HEK293 (cell line): ENCODE measurements around the gene BMS1.

ENCODE experiments used
- CTCF ChIA-PET: fragments of 350-600 bp; formaldehyde crosslinking; extraction: SDS; loops from one replicate; lab custom pipeline; 2021; ENCODE audit warnings: antibody characterized with exemption; lab: Yijun Ruan, JAX
- POLR2A ChIA-PET: fragments of 300-600 bp; formaldehyde crosslinking; extraction: SDS; loops from one replicate; lab custom pipeline; 2020; ENCODE audit warnings: antibody characterized with exemption, inconsistent platforms; lab: Yijun Ruan, JAX
- H3K27ac ChIP-seq: fragments of 200-500 bp; sonication (Bioruptor generic); 2 replicates; pipeline ENCODE4 v1.5.1; 2014; ENCODE audit warnings: low read depth, low read length, control low read depth, inconsistent platforms; ENCODE audit errors: extremely low read depth
- H3K36me3 ChIP-seq, 2 experiments: fragments of 200-500 bp in 1 of 2; sonication (Bioruptor generic) in 1 of 2; 1 replicate in 1 of 2; 2 replicates in 1 of 2; pipeline ENCODE4 v1.5.1; 2014 to 2017; ENCODE audit warnings: inconsistent platforms in 2 of 2, low read length in 2 of 2; ENCODE audit not compliant: control insufficient read depth in 2 of 2, insufficient read depth in 1 of 2
- H3K4me1 ChIP-seq: fragments of 200-500 bp; sonication (Bioruptor generic); 2 replicates; pipeline ENCODE4 v1.5.1; 2014; ENCODE audit warnings: mild to moderate bottlenecking, low read length, inconsistent platforms; ENCODE audit not compliant: control insufficient read depth, insufficient read depth
- H3K4me3 ChIP-seq: 2 replicates; pipeline ENCODE4 v1.5.1; 2011; ENCODE audit warnings: low read depth, mild to moderate bottlenecking, control low read depth, low read length, moderate library complexity
- H3K9me3 ChIP-seq: fragments of 200-500 bp; sonication (Bioruptor generic); 2 replicates; pipeline ENCODE4 v1.5.1; 2014; ENCODE audit warnings: low read depth, low read length, inconsistent platforms; ENCODE audit not compliant: control insufficient read depth, insufficient read depth
- ATF2 ChIP-seq: fragments of 450-650 bp; formaldehyde crosslinking; IDR thresholded peaks from 2 replicates; pipeline ENCODE4 v1.5.1; 2016; ENCODE audit warnings: missing biosample characterization, missing genetic modification characterization, low read depth
- BCL11B ChIP-seq: fragments of 450-650 bp; formaldehyde crosslinking; IDR thresholded peaks from 2 replicates; pipeline ENCODE4 v1.5.1; 2016; ENCODE audit warnings: low read depth, missing biosample characterization, missing genetic modification characterization
- EGR2 ChIP-seq: fragments of 450-650 bp; formaldehyde crosslinking; IDR thresholded peaks from 2 replicates; pipeline ENCODE4 v1.5.1; 2016; ENCODE audit warnings: low read depth, missing biosample characterization, missing genetic modification characterization
- FEZF1 ChIP-seq: fragments of 450-650 bp; formaldehyde crosslinking; IDR thresholded peaks from 2 replicates; pipeline ENCODE4 v1.5.1; 2016; ENCODE audit warnings: missing biosample characterization, missing genetic modification characterization
- GFI1B ChIP-seq: fragments of 450-650 bp; formaldehyde crosslinking; IDR thresholded peaks from 2 replicates; pipeline ENCODE4 v1.5.1; 2016; ENCODE audit warnings: missing biosample characterization, missing genetic modification characterization
- KLF16 ChIP-seq: fragments of 450-650 bp; formaldehyde crosslinking; IDR thresholded peaks from 2 replicates; pipeline ENCODE4 v1.5.1; 2017; ENCODE audit warnings: missing biosample characterization, missing genetic modification characterization
- OVOL3 ChIP-seq: fragments of 450-650 bp; formaldehyde crosslinking; IDR thresholded peaks from 2 replicates; pipeline ENCODE4 v1.5.1; 2016; ENCODE audit warnings: missing biosample characterization, missing genetic modification characterization
- PRDM1 ChIP-seq: fragments of 450-650 bp; formaldehyde crosslinking; IDR thresholded peaks from 2 replicates; pipeline ENCODE4; 2016; ENCODE audit warnings: missing biosample characterization, missing genetic modification characterization
- SCRT2 ChIP-seq: fragments of 450-650 bp; formaldehyde crosslinking; IDR thresholded peaks from 2 replicates; pipeline ENCODE4 v1.5.1; 2016; ENCODE audit warnings: missing biosample characterization, missing genetic modification characterization
- ZBTB8A ChIP-seq: fragments of 450-650 bp; formaldehyde crosslinking; IDR thresholded peaks from 2 replicates; pipeline ENCODE4 v1.5.1; 2016; ENCODE audit warnings: missing biosample characterization, missing genetic modification characterization
- ZEB2 ChIP-seq: fragments of 450-650 bp; formaldehyde crosslinking; IDR thresholded peaks from 2 replicates; pipeline ENCODE4 v1.5.1; 2016; ENCODE audit warnings: missing biosample characterization, missing genetic modification characterization
- ZNF132 ChIP-seq: fragments of 450-650 bp; formaldehyde crosslinking; IDR thresholded peaks from 2 replicates; pipeline ENCODE4 v1.5.1; 2017; ENCODE audit warnings: missing biosample characterization, missing genetic modification characterization, borderline replicate concordance
- ZNF16 ChIP-seq: fragments of 450-650 bp; formaldehyde crosslinking; IDR thresholded peaks from 2 replicates; pipeline ENCODE4 v1.5.1; 2016; ENCODE audit warnings: low read depth, missing biosample characterization, missing genetic modification characterization
- ZNF169 ChIP-seq: fragments of 450-650 bp; formaldehyde crosslinking; IDR thresholded peaks from 2 replicates; pipeline ENCODE4 v1.5.1; 2016; ENCODE audit warnings: missing biosample characterization, missing genetic modification characterization
- ZNF175 ChIP-seq: fragments of 450-650 bp; formaldehyde crosslinking; IDR thresholded peaks from 2 replicates; pipeline ENCODE4 v1.5.1; 2016; ENCODE audit warnings: missing biosample characterization, missing genetic modification characterization
- ZNF184 ChIP-seq: fragments of 450-650 bp; IDR thresholded peaks from 2 replicates; pipeline ENCODE4 v1.5.1; 2018; ENCODE audit warnings: missing biosample characterization, mild to moderate bottlenecking, missing genetic modification characterization
- ZNF19 ChIP-seq: fragments of 450-650 bp; formaldehyde crosslinking; IDR thresholded peaks from 2 replicates; pipeline ENCODE4; 2016; ENCODE audit warnings: missing biosample characterization, missing genetic modification characterization, low read depth
- ZNF239 ChIP-seq: fragments of 450-650 bp; formaldehyde crosslinking; IDR thresholded peaks from 2 replicates; pipeline ENCODE4 v1.5.1; 2016; ENCODE audit warnings: missing biosample characterization, missing genetic modification characterization
- ZNF426 ChIP-seq: fragments of 450-650 bp; formaldehyde crosslinking; IDR thresholded peaks from 2 replicates; pipeline ENCODE4 v1.5.1; 2017; ENCODE audit warnings: missing biosample characterization, missing genetic modification characterization, mild to moderate bottlenecking, inconsistent platforms, moderate library complexity
- ZNF510 ChIP-seq: fragments of 450-650 bp; formaldehyde crosslinking; IDR thresholded peaks from 2 replicates; pipeline ENCODE4 v1.5.1; 2018; ENCODE audit warnings: mild to moderate bottlenecking, missing genetic modification characterization, missing biosample characterization; ENCODE audit not compliant: insufficient replicate concordance
- ZNF530 ChIP-seq: fragments of 450-650 bp; formaldehyde crosslinking; IDR thresholded peaks from 2 replicates; pipeline ENCODE4 v1.5.1; 2016; ENCODE audit warnings: low read depth, missing biosample characterization, missing genetic modification characterization
- ZNF555 ChIP-seq: fragments of 450-650 bp; formaldehyde crosslinking; conservative IDR thresholded peaks from 2 replicates; pipeline ENCODE4 v1.5.1; 2017; ENCODE audit warnings: missing biosample characterization, mild to moderate bottlenecking, missing genetic modification characterization, inconsistent platforms
- ZNF580 ChIP-seq: fragments of 450-650 bp; formaldehyde crosslinking; IDR thresholded peaks from 2 replicates; pipeline ENCODE4 v1.5.1; 2016; ENCODE audit warnings: missing biosample characterization, missing genetic modification characterization
- ZNF585B ChIP-seq: fragments of 450-650 bp; formaldehyde crosslinking; IDR thresholded peaks from 2 replicates; pipeline ENCODE4 v1.5.1; 2016; ENCODE audit warnings: missing biosample characterization, missing genetic modification characterization
- ZNF600 ChIP-seq: fragments of 450-650 bp; formaldehyde crosslinking; IDR thresholded peaks from 2 replicates; pipeline ENCODE4 v1.5.1; 2016; ENCODE audit warnings: missing biosample characterization, missing genetic modification characterization
- ZNF624 ChIP-seq: fragments of 450-650 bp; formaldehyde crosslinking; IDR thresholded peaks from 2 replicates; pipeline ENCODE4 v1.5.1; 2017; ENCODE audit warnings: missing biosample characterization, missing genetic modification characterization
- ZNF626 ChIP-seq: fragments of 450-650 bp; sonication (Bioruptor Pico); formaldehyde crosslinking; IDR thresholded peaks from 2 replicates; pipeline ENCODE4 v1.5.1; 2018; ENCODE audit warnings: missing biosample characterization, missing genetic modification characterization, inconsistent platforms
- ZNF629 ChIP-seq: fragments of 450-650 bp; formaldehyde crosslinking; IDR thresholded peaks from 2 replicates; pipeline ENCODE4 v1.5.1; 2017; ENCODE audit warnings: missing biosample characterization, missing genetic modification characterization
- ZSCAN30 ChIP-seq: fragments of 450-650 bp; IDR thresholded peaks from 2 replicates; pipeline ENCODE4 v1.5.1; 2018; ENCODE audit warnings: missing biosample characterization, mild to moderate bottlenecking, missing genetic modification characterization, moderate library complexity
- TF ChIP-seq, protein P1 (sequence below): fragments of 450-650 bp; formaldehyde crosslinking; IDR thresholded peaks from 2 replicates; pipeline ENCODE4 v1.5.1; 2016; ENCODE audit warnings: missing biosample characterization, missing genetic modification characterization

Gene BMS1

DNA sequence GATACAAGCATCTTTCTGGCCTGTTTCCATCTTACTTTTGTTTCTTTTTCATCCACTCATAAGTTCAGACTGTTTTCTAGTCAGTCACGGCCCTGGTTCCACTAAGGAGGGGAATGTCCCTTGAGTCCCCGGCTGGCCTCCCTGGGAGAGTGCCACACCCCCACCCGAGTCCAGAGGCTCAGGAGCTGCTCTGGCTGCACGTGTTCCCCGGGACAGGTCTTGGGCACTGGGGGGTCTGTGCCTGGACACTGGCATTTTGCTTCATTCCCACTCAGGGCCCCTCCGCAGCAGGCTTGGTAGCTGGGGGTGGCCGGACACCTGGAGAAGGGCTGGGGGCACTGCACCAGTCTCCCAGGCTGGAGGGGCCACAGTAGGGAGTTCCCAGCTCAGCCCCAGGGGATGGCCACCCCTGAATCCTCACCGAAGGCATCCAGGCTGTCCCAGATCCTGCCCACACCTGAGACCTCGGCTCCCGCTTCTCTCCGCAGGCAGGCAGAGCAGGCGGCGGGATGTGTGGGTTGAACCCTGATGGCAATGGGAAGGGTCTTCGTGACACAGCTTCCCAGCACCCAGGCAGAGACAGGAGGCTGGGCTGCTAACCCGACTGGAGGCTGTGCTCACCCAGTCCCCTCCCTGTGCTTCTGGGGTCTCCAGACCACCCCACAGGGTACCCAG is 92.3 kb downstream of the BMS1 start (continued):
- TF ChIP-seq ZNF184 (tag by site-specific recombination) (no peak), ZNF624 (tag by site-specific recombination) (no peak), BCL11B (no peak)

GRCh38 chr10:42875388-42875755 is 92.8 kb downstream of the BMS1 start:
- Histone ChIP-seq H3K4me3 (no peak overlapping the region), H3K9me3 (no peaks in the 10 kb centered on the region), H3K4me1 (no peaks in the 10 kb centered on the region), H3K36me3 (no peaks in the 10 kb centered on the region), H3K27ac (no peak overlapping the region)
- ChIA-PET CTCF (interaction anchor here (0.6 to 0.7 kb wide), 2 partner anchors 140 to 299 kb away, joined by 3 to 4 read pairs; no protein-coding TSS in a partner anchor), POLR2A (no interaction called here)
- no peak for TF ChIP-seq KLF16
- no peak for TF ChIP-seq ZNF555 (tag by site-specific recombination)
- TF ChIP-seq, protein P1, sequence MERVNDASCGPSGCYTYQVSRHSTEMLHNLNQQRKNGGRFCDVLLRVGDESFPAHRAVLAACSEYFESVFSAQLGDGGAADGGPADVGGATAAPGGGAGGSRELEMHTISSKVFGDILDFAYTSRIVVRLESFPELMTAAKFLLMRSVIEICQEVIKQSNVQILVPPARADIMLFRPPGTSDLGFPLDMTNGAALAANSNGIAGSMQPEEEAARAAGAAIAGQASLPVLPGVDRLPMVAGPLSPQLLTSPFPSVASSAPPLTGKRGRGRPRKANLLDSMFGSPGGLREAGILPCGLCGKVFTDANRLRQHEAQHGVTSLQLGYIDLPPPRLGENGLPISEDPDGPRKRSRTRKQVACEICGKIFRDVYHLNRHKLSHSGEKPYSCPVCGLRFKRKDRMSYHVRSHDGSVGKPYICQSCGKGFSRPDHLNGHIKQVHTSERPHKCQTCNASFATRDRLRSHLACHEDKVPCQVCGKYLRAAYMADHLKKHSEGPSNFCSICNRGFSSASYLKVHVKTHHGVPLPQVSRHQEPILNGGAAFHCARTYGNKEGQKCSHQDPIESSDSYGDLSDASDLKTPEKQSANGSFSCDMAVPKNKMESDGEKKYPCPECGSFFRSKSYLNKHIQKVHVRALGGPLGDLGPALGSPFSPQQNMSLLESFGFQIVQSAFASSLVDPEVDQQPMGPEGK (tag by site-specific recombination), result no peak
- TF ChIP-seq ZNF16 (tag by site-specific recombination), result no peak
- TF ChIP-seq ZNF19 (tag by site-specific recombination), result no peak
- no peak for TF ChIP-seq FEZF1 (tag by site-specific recombination)
- TF ChIP-seq ZBTB8A (tag by site-specific recombination), result no peak
- TF ChIP-seq ZNF530, result no peak

DNA sequence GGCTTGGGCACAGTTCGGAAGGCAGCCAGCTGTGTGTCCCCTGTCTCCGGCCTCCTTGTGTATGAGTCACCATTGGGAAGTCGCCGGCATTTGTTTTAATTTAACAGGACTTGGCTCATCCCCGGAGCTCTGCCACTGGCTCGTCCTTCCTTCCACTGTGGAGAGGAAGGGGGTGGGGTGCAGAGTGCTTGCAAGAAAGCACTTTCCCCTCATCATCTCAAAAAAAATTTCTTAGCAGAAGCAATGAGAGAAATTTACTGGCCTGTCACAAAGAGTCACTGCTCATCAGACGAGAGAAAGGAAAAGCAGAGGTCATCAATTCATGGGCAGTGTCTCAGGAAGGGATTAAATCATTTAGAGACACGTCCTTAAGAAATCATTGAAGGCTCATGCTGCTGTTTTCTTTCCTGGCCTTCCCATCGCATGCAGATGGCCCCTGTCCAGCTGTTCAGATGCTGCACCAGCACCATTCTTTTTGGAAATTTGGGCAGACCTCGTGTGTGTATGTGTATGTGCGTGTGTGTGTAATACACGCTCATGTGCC is 93.3 kb downstream of the BMS1 start:
- CTCF ChIA-PET, result interaction anchor here (0.7 kb wide), 1 partner anchor 140 kb away, joined by 4 read pairs; no protein-coding TSS in a partner anchor

More for the DNA sequence above, 93.3 kb downstream of the BMS1 start:
- POLR2A ChIA-PET, result no interaction called here
- no peak overlapping the region for H3K4me3 ChIP-seq
- H3K27ac ChIP-seq, result no peak overlapping the region
- TF ChIP-seq SCRT2 (tag by site-specific recombination), result no peak
- TF ChIP-seq ZNF132, result no peak
- TF ChIP-seq ZSCAN30 (tag by site-specific recombination), result no peak
- no peak for TF ChIP-seq GFI1B
- TF ChIP-seq ZNF169 (tag by site-specific recombination), result no peak
- TF ChIP-seq ZNF510 (tag by site-specific recombination), result no peak
- TF ChIP-seq PRDM1 (tag by site-specific recombination), result no peak
- TF ChIP-seq ZNF175, result no peak
- no peak for TF ChIP-seq EGR2 (tag by site-specific recombination)
- TF ChIP-seq ZNF626 (tag by site-specific recombination), result no peak
- no peak for TF ChIP-seq ZNF585B (tag by site-specific recombination)
- no peak for TF ChIP-seq ZNF629
- TF ChIP-seq OVOL3 (tag by site-specific recombination), result no peak
- TF ChIP-seq ZNF600, result no peak
- TF ChIP-seq, protein P1 (tag by site-specific recombination), result no peak
- no peak for TF ChIP-seq ZNF580 (tag by site-specific recombination)
- no peak for TF ChIP-seq ZNF426
- no peak for TF ChIP-seq ATF2 (tag by site-specific recombination)
- TF ChIP-seq ZNF239 (tag by site-specific recombination), result no peak
- TF ChIP-seq ZEB2 (tag by site-specific recombination), result no peak
- TF ChIP-seq, all 188 proteins: peak for 0
- H3K36me3 ChIP-seq, result no peaks in the 10 kb centered on the region
- no peaks in the 10 kb centered on the region for H3K9me3 ChIP-seq
- H3K4me1 ChIP-seq, result no peaks in the 10 kb centered on the region
